Renal pelvis (tissue), 12 donors: Measurements from ENCODE around the gene CACNA2D3. TPM values are rescaled to one million over a fixed set of nuclear protein-coding genes. Genes with fewer than 3 reads are reported as not detected.
"Not testable (repeated sequence)": the region's sequence is repeated elsewhere in the genome, so short reads cannot be mapped to it uniquely, and the experiment has no call there.

ENCODE experiments used
- DNase-seq: peaks from one replicate; pipeline ENCODE4 v3.0.0-alpha.2; 2013
- long read RNA-seq, 16 experiments: transcript quantifications; one replicate each; lab custom pipeline, GENCODE V29; 2026
- polyA plus RNA-seq, 3 donors: library from polyadenylated mRNA; unstranded; fragments of 120-200 nt; gene quantifications; one replicate each; pipeline ENCODE4 v1.2.1, GENCODE V29; 2013; ENCODE audit not compliant: insufficient read length in 3 of 3

The CACNA2D3 gene
- polyA plus RNA-seq = 1 to 10 TPM; 1.3 to 1.7 (median 1.6) TPM
- long read RNA-seq, donor 1 = 0 reads
- long read RNA-seq, donor 2 = 0 reads
- long read RNA-seq, donor 3 = 0 reads
- long read RNA-seq, donor 4 = 0 reads
- long read RNA-seq, donor 5 = 0 reads
- long read RNA-seq, donor 6 = 0 reads
- long read RNA-seq, donor 7 = 0 reads
- long read RNA-seq, donor 8 = 0 reads
- long read RNA-seq, donor 9 = 0 reads
- long read RNA-seq, donor 10 = 0 reads
- long read RNA-seq, donor 11 = 0 reads
- long read RNA-seq, donor 12 = 0 reads
- long read RNA-seq, donor 13 = 0 reads
- long read RNA-seq, donor 14 = 0 reads
- long read RNA-seq, donor 15 = 0 reads
- long read RNA-seq, donor 16 = 0 reads

GRCh38 chr3:54122324-54123002 lies at the start of gene CACNA2D3:
Gene CACNA2D3 (plus strand): TSS chr3:54122552.
- DNase-seq = no peak

DNA sequence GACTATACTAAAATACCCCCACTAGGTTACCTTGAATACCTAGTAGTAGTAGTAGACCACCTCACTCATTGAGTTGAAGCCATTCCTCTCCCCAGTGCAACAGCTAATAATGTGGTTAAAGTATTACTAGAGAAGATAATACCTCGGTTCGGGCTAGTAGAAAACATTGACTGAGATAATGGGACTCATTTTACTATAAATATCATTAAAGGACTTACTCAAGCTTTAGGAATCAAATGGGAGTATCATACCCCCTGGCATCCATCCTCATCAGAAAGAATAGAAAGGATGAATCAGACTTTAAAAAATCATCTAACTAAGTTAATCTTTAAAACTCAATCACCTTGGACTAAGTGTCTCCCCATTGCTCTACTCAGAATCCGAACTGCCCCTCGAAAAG lies 49.0 kb upstream of the CACNA2D3 start:
- DNase-seq = no peak

DNA sequence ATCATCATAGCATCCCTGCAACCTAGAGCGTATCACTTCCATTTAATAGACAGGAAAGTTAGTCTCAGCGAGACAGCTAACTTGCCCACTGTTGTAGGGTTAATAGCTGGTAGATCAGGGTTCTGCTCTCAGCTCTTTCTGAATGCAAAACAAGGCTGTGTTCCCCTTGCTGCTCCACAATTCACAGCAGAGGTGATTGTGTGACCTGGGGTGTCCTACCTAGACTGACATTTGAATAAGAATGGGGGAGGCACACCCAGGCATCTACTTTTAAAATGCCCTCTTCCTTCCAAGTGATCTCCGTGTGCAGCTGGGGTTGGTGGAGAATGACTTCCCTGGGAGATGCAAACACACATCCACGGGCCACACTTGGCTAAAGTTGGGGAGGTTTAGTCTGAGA lies 43.0 kb upstream of the CACNA2D3 start:
- no peak for DNase-seq

GRCh38 chr3:54079730-54080325 lies 42.5 kb upstream of the CACNA2D3 start:
- DNase-seq = no peak

GRCh38 chr3:54083921-54084320 lies 38.4 kb upstream of the CACNA2D3 start:
- no peak for DNase-seq

DNA sequence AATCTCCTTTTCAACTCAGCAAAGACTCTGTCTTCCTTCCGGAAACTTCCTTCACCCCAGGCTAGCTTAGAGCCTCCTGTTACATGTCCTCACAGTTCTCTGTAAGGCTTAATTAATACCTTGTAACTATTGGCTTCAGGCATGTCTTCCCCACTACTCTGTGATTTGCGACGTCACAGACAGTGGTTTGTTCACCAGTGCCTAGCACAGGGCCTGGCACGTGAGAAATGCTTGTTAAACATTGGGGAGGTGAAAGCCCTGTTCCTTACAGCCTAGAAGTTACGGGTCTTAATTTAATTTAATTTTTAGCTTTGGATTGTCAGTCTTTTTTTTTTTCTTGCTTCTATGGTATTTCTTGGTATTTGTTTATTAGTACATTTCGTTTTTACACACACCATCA lies 36.4 kb upstream of the CACNA2D3 start:
- no peak for DNase-seq

- no peak for DNase-seq
These were observed 35.5 kb upstream of the CACNA2D3 start for GRCh38 chr3:54086652-54087405.

GRCh38 chr3:54087581-54088410 lies 34.6 kb upstream of the CACNA2D3 start:
- DNase-seq = no peak

DNA sequence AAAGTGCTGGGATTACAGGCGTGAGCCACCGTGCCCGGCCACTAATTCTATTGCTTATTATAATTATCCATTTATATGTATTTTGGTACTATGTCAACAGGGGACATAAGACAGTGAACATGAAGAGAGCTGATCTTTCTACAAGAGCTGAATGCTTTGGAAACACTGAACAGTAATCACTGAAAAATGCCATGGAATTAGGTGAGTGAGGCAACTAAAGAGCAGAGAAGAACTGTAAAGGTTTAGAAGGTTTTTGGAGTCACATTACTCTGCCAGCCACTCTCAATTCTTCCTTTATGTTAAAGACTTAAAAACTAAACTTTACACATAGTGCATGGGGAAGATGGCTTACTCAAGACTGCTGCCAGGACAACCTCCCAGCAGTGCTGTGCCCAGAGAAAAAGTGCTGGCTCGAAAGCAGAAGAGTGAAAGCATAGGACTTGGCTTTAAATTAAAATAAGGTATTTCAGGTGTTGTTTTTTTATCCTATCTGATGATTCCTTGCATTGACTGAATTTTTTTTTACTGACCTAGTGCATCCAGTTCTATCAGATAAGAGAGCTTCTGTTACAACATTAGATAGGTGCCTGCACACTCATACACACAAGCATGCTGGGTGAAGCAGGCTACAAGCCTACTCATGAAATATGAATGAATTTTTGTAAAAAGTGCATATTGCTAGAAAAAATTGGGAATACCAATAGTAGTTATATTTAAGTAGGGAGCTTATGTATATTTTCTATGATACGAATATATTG lies 28.7 kb upstream of the CACNA2D3 start:
- no peak for DNase-seq

GRCh38 chr3:54094926-54095325 lies 27.4 kb upstream of the CACNA2D3 start:
- no peak for DNase-seq

GRCh38 chr3:54099381-54099780 lies 23.0 kb upstream of the CACNA2D3 start:
- DNase-seq = no peak

GRCh38 chr3:54104084-54104483 lies 18.3 kb upstream of the CACNA2D3 start:
- DNase-seq = no peak

GRCh38 chr3:54116129-54116528 lies 6.2 kb upstream of the CACNA2D3 start:
- DNase-seq = not testable (repeated sequence)

- DNase-seq = no peak
These were observed 1.5 kb upstream of the CACNA2D3 start for GRCh38 chr3:54120657-54121413.

DNA sequence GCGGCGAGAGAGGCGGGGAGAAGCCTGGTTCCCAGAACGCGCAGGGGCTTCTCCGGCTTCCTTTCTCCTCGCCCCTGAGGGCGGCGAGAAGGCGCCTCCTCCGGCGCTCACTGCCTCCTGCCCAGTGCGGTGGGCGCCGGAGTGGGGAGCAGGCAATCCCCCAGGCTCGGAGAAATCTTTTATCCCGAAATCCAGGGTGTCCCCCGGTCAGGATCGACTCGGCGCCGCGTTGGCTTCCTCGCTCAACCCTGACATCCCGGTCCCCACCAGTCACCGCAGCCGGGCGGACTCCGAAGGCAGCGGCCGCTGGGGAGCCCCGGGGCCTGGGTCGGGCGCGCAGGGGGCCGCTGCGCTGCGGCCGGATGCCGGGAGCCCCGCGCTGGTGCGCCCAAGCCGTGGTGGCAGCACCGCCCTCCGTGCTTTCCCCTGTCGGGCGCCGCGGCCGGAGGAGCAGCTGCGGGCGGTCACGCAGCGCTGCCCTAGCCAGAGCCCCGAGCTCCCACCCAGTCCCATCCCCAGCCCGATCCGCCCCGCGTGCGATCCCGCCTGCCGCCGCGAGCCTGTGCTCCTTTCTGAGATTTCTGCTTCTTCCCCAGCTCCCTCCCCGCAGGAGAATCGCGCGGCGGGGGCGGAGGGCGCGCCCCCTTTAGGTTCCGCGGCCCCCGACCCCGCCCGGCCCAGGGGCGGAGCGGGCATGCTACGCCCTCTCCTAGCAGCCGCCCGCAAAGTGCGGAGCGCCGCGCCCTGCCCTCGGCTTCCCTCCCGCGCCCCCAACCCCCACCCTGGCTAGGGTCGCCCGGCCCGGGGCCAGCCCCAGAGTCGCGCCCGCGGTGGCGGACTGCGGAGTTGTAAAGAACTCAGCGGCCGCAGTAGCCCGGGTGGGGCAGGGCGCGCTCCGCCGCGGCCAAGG lies 683 bp upstream of the CACNA2D3 start:
- no peak for DNase-seq

DNA sequence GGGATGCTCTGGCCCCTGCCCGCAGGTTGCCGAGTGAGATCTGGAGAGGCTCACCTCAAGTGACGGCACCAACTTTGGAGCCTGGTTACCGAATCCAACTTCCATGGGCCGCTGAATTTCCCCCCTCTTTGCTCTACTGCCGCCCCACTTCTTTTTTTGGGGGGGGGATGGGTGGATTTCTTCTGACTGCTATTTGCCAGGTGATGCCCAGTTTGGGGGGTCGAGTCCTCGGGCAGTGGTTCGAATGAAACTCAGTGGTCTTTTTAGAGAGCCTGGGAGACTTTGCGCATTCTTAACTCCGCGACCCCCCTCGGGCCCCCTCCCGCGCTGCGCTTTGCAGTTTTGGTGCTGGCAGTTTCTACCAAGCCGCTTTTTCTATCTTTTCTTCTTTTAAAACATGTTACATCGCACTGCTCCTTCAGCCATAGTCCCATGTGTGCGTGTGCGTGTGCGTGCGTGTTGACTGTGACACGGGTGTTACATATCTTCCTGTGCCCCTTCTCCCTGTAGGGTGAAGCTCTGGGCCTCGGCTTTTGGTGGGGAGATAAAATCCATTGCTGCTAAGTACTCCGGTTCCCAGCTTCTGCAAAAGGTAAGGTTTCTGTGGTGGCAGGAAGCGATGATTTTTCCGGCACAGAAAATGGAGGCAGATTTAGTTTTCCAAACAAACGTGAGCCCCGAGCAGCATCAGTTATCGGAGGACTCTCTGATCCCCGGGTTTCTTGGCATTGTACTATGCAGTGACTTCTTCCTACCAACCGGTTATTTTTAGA lies 837 bp downstream of the CACNA2D3 start:
- DNase-seq = no peak

DNA sequence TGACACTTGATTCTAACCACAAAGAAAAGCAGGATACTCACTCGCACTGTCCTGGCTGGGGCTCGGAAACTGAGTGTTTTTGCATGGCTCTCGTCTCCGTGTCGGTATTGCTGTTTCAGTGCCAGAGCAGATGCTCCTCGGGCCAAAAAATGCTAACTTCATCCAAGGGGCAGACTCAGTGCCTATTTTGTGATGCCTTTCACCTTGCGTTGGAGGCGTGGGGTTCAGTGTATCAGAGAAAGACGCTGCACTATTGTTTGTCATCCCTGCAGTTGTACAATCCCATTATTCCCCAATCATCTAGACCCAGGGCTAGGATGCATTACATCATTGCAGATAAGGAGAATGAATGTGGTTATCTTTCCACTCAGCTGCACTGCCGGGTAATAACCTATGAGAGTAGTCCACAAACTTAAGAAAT lies 1.4 kb downstream of the CACNA2D3 start:
- DNase-seq = no peak

DNA sequence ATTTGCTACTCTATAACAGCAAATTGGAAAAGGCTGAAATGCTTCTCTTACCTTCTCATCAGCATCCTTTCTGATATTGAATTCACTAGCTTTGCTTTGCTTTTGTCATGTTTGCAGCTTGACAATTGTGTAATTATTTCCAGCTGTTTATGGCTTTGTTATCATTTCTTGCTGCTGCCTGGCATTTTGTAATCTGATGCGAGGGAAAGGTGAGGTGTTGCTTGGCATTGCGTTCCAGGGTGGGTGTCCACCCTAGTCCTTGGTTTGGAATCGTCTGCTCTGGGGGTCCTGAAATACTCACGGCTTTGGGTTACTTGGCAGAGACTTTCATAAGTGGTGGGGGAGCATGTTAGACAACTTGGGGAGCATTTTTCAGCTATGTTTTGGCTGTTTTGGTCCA lies 2.9 kb downstream of the CACNA2D3 start:
- no peak for DNase-seq
